Measurements from ENCODE around the gene CADPS.

The CADPS gene

DNA sequence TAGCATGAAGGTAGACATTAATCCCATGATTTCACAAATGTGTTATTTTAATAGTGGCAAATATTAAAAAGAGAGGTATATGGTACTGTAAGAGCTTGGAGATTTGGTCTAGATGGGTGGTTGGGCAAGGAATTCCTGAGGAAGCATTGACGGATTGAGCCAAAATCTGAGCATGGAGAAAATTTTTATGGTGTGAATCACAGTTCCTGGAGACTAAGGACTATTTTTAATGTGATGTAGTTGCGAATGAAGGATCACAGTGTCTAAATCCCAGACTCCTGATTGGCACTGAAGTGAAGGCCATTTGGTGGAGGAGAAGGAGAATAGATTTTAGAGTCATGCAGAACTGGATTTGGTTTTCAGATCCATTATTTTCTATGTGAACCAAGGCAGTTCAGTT, 313.2 kb downstream of the CADPS start:
- H3K9me3 ChIP-seq (ENCODE audit: insufficient read depth, low read length) = no peaks in the 10 kb centered on the region
- no peak overlapping the region for H3K4me3 ChIP-seq (ENCODE audit: insufficient read length, low read depth)
- TF ChIP-seq ZNF274 (IDR thresholded peaks at IDR 0.05; ENCODE audit: low read depth, low read length) (no peak), YY1 (IDR thresholded peaks at IDR 0.05; ENCODE audit: insufficient read depth, insufficient read length) (no peak), SUZ12 (IDR thresholded peaks at IDR 0.05; ENCODE audit: extremely low read depth, insufficient read depth, insufficient read length) (no peak)
- H3K36me3 ChIP-seq (ENCODE audit: insufficient read depth, insufficient read length, low read length) = no peaks in the 10 kb centered on the region
- peaks cover 8% of the 10 kb centered on the region for H3K27me3 ChIP-seq (ENCODE audit: insufficient read depth, insufficient read length)
- DNase-seq (ENCODE audit: low read depth, low spot score) = no peak
- no peaks in the 10 kb centered on the region for H3K4me1 ChIP-seq (ENCODE audit: insufficient read depth, insufficient read length)
- no peak overlapping the region for H3K9ac ChIP-seq (ENCODE audit: insufficient read length, low read depth)

DNA sequence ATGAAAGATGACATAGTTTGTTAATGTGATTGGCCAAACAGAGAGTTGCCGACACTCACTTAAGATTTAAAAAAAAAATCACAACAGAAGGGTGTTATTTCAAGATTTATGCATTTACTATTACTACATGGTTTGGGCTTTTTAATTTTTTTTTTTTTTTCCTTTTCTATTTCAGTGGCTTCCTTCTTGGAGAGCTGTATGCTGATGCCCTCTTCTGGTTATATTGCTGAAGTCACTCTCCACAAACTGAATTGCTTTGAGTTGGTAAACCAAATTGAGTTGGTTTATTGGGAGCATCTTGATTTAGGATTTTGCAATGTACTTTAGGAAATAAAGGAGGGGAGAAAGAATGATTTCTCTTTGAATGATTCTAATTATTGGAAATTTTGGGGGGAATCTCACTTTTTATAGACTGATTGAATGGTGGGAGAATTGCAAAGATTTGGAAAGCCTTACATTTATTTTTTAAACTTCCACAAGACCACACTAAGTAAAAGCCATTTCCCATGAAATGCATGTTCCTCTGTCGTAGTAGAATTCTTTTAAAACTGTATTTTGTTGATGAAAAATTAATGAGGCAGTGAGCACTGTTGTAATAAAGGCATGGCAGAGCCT, 315.3 kb downstream of the CADPS start:
- no peak for DNase-seq (ENCODE audit: low read depth, low spot score)
- Histone ChIP-seq H3K27me3 (ENCODE audit: insufficient read depth, insufficient read length) (peaks cover 8% of the 10 kb centered on the region), H3K4me1 (ENCODE audit: insufficient read depth, insufficient read length) (no peaks in the 10 kb centered on the region)

DNA sequence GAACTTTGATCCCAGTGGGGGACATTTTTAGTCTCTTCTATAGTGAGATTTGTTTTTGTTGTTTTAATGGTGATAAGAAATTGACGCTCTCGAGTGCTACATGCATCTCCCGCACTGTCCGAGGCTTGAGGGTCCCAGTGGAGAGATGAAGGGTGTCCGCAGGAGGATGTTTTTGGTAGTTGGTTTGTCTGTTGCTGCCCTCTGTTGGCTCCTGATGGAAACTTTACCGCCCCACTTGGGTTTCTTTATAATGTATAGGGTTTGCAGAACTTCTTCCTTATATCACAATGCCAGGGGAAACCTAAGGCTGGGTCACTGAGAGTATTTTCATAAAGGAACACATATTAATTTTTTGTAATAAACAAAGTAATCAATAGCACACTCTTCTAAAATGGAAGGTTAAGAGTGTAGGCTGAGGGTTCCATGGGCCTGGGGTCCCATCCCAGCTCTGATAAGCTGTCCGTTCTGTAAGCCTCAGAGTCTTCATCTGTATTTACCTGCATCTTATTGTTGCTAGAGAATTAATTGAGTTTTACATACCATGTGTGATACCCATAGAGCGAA, 316.6 kb downstream of the CADPS start:
- Histone ChIP-seq H3K9ac (ENCODE audit: insufficient read length, low read depth) (no peak overlapping the region), H3K9me3 (ENCODE audit: insufficient read depth, low read length) (no peaks in the 10 kb centered on the region), H3K27me3 (ENCODE audit: insufficient read depth, insufficient read length) (peaks cover 8% of the 10 kb centered on the region), H3K4me1 (ENCODE audit: insufficient read depth, insufficient read length) (no peaks in the 10 kb centered on the region), H3K36me3 (ENCODE audit: insufficient read depth, insufficient read length, low read length) (no peaks in the 10 kb centered on the region), H3K4me3 (ENCODE audit: insufficient read length, low read depth) (no peak overlapping the region)
- TF ChIP-seq YY1 (IDR thresholded peaks at IDR 0.05; ENCODE audit: insufficient read depth, insufficient read length) = no peak
- no peak for TF ChIP-seq ZNF274 (IDR thresholded peaks at IDR 0.05; ENCODE audit: low read depth, low read length)
- no peak for TF ChIP-seq SUZ12 (IDR thresholded peaks at IDR 0.05; ENCODE audit: extremely low read depth, insufficient read depth, insufficient read length)
- peak; percentile 57 for DNase-seq (ENCODE audit: low read depth, low spot score)

More for the DNA sequence above, 315.3 kb downstream of the CADPS start:
- Histone ChIP-seq H3K9me3 (ENCODE audit: insufficient read depth, low read length) (no peaks in the 10 kb centered on the region), H3K36me3 (ENCODE audit: insufficient read depth, insufficient read length, low read length) (no peaks in the 10 kb centered on the region), H3K9ac (ENCODE audit: insufficient read length, low read depth) (no peak overlapping the region), H3K4me3 (ENCODE audit: insufficient read length, low read depth) (no peak overlapping the region)
- TF ChIP-seq ZNF274 (IDR thresholded peaks at IDR 0.05; ENCODE audit: low read depth, low read length) = no peak
- TF ChIP-seq YY1 (IDR thresholded peaks at IDR 0.05; ENCODE audit: insufficient read depth, insufficient read length) = no peak
- TF ChIP-seq SUZ12 (IDR thresholded peaks at IDR 0.05; ENCODE audit: extremely low read depth, insufficient read depth, insufficient read length) = no peak

DNA sequence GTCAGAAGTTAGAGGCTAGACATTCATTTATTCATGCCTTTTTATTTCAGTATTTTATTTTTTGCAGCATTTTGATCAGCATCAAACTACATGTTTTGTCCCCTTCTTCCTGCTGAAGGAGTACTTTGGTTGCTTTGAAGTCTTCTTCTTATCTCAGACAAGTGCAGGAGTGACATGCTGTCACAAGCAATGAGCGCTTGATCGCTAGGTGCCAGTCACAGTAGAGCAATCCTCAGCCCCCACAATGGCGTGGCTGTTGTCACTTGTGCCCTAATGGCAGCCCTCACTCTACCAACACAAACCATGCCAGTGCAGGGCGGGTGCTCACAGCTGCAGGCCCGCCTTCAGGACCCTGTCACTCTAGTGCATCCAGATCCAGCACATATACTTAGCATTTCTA, 317.2 kb downstream of the CADPS start:
- Histone ChIP-seq H3K9me3 (ENCODE audit: insufficient read depth, low read length) (no peaks in the 10 kb centered on the region), H3K27me3 (ENCODE audit: insufficient read depth, insufficient read length) (peaks cover 8% of the 10 kb centered on the region), H3K36me3 (ENCODE audit: insufficient read depth, insufficient read length, low read length) (no peaks in the 10 kb centered on the region), H3K4me3 (ENCODE audit: insufficient read length, low read depth) (no peak overlapping the region), H3K9ac (ENCODE audit: insufficient read length, low read depth) (no peak overlapping the region), H3K4me1 (ENCODE audit: insufficient read depth, insufficient read length) (no peaks in the 10 kb centered on the region)
- no peak for TF ChIP-seq ZNF274 (IDR thresholded peaks at IDR 0.05; ENCODE audit: low read depth, low read length)
- TF ChIP-seq SUZ12 (IDR thresholded peaks at IDR 0.05; ENCODE audit: extremely low read depth, insufficient read depth, insufficient read length) = no peak
- TF ChIP-seq YY1 (IDR thresholded peaks at IDR 0.05; ENCODE audit: insufficient read depth, insufficient read length) = no peak
- DNase-seq (ENCODE audit: low read depth, low spot score) = no peak

DNA sequence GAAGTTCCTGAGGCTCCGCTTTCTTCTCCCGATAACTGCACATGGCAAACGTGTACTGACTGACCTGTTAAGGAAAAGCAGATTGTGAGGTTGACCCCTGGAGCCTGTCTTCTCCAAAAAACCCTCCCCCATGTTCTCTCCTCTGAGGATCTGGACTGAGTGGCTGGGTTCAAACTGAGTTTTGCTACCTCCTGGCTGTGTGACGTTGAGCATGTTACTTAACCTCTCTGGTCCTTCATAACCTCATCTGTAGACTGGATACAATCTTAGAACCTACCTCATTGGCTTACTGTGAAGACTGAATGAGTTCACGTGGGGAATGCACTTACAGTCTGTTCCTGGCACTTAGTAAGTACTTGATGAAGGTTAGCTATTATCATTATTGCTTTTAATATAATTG, 317.8 kb downstream of the CADPS start:
- H3K36me3 ChIP-seq (ENCODE audit: insufficient read depth, insufficient read length, low read length) = no peaks in the 10 kb centered on the region
- no peak for DNase-seq (ENCODE audit: low read depth, low spot score)
- peaks cover 8% of the 10 kb centered on the region for H3K27me3 ChIP-seq (ENCODE audit: insufficient read depth, insufficient read length)
- no peaks in the 10 kb centered on the region for H3K4me1 ChIP-seq (ENCODE audit: insufficient read depth, insufficient read length)
- no peak overlapping the region for H3K9ac ChIP-seq (ENCODE audit: insufficient read length, low read depth)
- no peak overlapping the region for H3K4me3 ChIP-seq (ENCODE audit: insufficient read length, low read depth)
- H3K9me3 ChIP-seq (ENCODE audit: insufficient read depth, low read length) = no peaks in the 10 kb centered on the region
- no peak for TF ChIP-seq ZNF274 (IDR thresholded peaks at IDR 0.05; ENCODE audit: low read depth, low read length)
- TF ChIP-seq SUZ12 (IDR thresholded peaks at IDR 0.05; ENCODE audit: extremely low read depth, insufficient read depth, insufficient read length) = no peak
- TF ChIP-seq YY1 (IDR thresholded peaks at IDR 0.05; ENCODE audit: insufficient read depth, insufficient read length) = no peak

DNA sequence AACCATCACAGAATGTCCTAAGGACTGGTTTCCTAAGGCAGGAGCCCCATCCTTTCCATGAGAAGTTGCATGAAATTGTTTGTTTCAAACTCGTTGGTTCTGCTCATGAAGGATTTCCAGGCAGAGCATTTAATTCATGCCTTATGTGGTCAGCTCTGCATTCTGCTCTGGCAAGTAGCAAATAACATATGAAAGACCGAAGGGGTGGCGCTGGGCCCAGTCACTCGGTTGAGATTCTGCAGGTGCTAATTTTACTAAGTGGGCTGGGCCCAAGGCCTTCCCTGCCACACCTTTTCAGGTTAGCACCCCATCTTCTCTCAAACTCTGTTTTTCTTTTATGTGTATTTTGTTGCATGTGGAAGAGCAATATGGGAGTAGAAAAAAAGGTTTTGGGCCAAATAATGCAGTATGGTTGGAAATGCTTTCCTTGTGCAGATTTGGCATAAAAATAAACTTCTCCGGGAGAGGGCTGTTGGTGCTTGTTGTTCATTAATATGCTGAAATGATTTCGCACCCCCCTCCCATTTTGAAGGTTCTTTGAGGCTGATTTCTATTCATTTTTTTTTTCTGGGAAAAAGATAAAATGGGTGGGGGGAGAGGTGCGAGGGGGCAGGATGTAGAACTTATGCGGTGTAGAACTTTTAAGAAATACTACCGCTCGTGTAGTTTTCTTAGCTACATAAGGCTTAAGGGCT, 318.9 kb downstream of the CADPS start:
- no peaks in the 10 kb centered on the region for H3K4me1 ChIP-seq (ENCODE audit: insufficient read depth, insufficient read length)
- peaks cover 8% of the 10 kb centered on the region for H3K27me3 ChIP-seq (ENCODE audit: insufficient read depth, insufficient read length)
- no peaks in the 10 kb centered on the region for H3K36me3 ChIP-seq (ENCODE audit: insufficient read depth, insufficient read length, low read length)
- TF ChIP-seq YY1 (IDR thresholded peaks at IDR 0.05; ENCODE audit: insufficient read depth, insufficient read length) = no peak
- TF ChIP-seq ZNF274 (IDR thresholded peaks at IDR 0.05; ENCODE audit: low read depth, low read length) = no peak
- no peak for TF ChIP-seq SUZ12 (IDR thresholded peaks at IDR 0.05; ENCODE audit: extremely low read depth, insufficient read depth, insufficient read length)
- no peak overlapping the region for H3K4me3 ChIP-seq (ENCODE audit: insufficient read length, low read depth)
- H3K9ac ChIP-seq (ENCODE audit: insufficient read length, low read depth) = no peak overlapping the region
- H3K9me3 ChIP-seq (ENCODE audit: insufficient read depth, low read length) = no peaks in the 10 kb centered on the region
- no peak for DNase-seq (ENCODE audit: low read depth, low spot score)

DNA sequence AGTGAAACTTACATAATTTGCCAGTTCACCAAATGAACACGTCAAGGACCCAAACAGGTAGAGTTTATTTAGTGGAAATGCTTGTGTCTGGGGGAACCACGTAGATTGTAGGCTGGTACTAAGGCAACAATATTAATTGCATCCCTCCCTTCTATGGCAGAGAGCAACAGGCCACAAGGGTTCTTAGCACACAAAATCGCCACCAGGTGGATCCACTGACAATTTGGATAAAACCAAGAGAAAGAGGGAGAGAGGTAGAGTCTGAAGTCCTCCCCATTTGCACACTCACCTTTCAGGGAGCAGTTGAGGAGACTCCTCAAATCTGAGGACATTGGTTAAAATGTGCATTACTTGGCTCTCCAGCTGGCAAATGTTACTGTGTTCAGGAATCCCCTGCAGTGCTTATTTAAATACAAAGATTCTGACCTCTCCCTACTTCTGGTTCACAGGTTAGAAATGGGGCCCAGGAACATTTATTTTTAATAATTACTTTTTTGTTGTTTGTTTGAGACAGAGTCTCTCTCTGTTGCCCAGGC, 320.9 kb downstream of the CADPS start:
- peaks cover 8% of the 10 kb centered on the region for H3K27me3 ChIP-seq (ENCODE audit: insufficient read depth, insufficient read length)
- no peak overlapping the region for H3K4me3 ChIP-seq (ENCODE audit: insufficient read length, low read depth)
- no peaks in the 10 kb centered on the region for H3K9me3 ChIP-seq (ENCODE audit: insufficient read depth, low read length)
- no peaks in the 10 kb centered on the region for H3K36me3 ChIP-seq (ENCODE audit: insufficient read depth, insufficient read length, low read length)
- TF ChIP-seq ZNF274 (IDR thresholded peaks at IDR 0.05; ENCODE audit: low read depth, low read length) (no peak), SUZ12 (IDR thresholded peaks at IDR 0.05; ENCODE audit: extremely low read depth, insufficient read depth, insufficient read length) (no peak), YY1 (IDR thresholded peaks at IDR 0.05; ENCODE audit: insufficient read depth, insufficient read length) (no peak)
- DNase-seq (ENCODE audit: low read depth, low spot score) = no peak
- H3K4me1 ChIP-seq (ENCODE audit: insufficient read depth, insufficient read length) = no peaks in the 10 kb centered on the region
- H3K9ac ChIP-seq (ENCODE audit: insufficient read length, low read depth) = no peak overlapping the region
